Transverse colon (tissue), 1 donor: ENCODE data around the gene REC114.

ENCODE experiments used
- EP300 ChIP-seq: sonication (generic); formaldehyde crosslinking; IDR thresholded peaks from one replicate; pipeline ENCODE4 v1.6.1; 2017; ENCODE audit warnings: antibody characterized with exemption, low read depth
- POLR2A ChIP-seq: fragments of 450-650 bp; IDR thresholded peaks from one replicate; pipeline ENCODE4 v1.6.1; 2016; ENCODE audit warnings: antibody characterized with exemption, mild to moderate bottlenecking, moderate library complexity

- no peak for TF ChIP-seq EP300
- no peak for TF ChIP-seq POLR2A
Measured at GRCh38 chr15:73517566-73517965, 74.6 kb downstream of the REC114 start.
